Naive B cell (primary cell): ENCODE results near the gene ASPSCR1. TPM values are rescaled to one million over a fixed set of nuclear protein-coding genes. Genes with fewer than 3 reads are reported as not detected.

Experiments used
- ATAC-seq, 2 donors: fragments of 150-1000 bp; cut with Tn5 transposase; 2 replicates each; pipeline ENCODE4 v1.10.0; 2021; ENCODE audit warnings: low read depth in 2 of 2, mild to moderate bottlenecking in 2 of 2, moderate library complexity in 2 of 2
- DNase-seq: peaks from one replicate; pipeline ENCODE4 v3.0.0; 2022
- H3K27ac Mint-ChIP-seq, 6 donors: one replicate each; pipeline ENCODE4 v1.8.0; 2020 to 2022; ENCODE audit warnings: mild to moderate bottlenecking in 6 of 6, mixed read lengths in 6 of 6, moderate library complexity in 5 of 6, inconsistent platforms in 2 of 6
- H3K27me3 Mint-ChIP-seq, 3 donors: one replicate each; pipeline ENCODE4 v1.8.0; 2021 to 2022; ENCODE audit warnings: mixed read lengths in 3 of 3, mild to moderate bottlenecking in 1 of 3
- H3K36me3 Mint-ChIP-seq, 2 donors: one replicate each; pipeline ENCODE4 v1.8.0; 2020 to 2022; ENCODE audit warnings: mixed read lengths in 2 of 2, inconsistent platforms in 1 of 2, mild to moderate bottlenecking in 1 of 2
- H3K4me1 Mint-ChIP-seq, 3 donors: one replicate each; pipeline ENCODE4 v1.8.0; 2020 to 2022; ENCODE audit warnings: mixed read lengths in 3 of 3, inconsistent platforms in 1 of 3, mild to moderate bottlenecking in 1 of 3, moderate library complexity in 1 of 3
- H3K4me3 Mint-ChIP-seq, 8 donors: one replicate each; pipeline ENCODE4 v1.8.0; 2020 to 2022; ENCODE audit warnings: mild to moderate bottlenecking in 8 of 8, mixed read lengths in 8 of 8, moderate library complexity in 8 of 8, inconsistent platforms in 2 of 8
- H3K9me3 Mint-ChIP-seq, 7 donors: one replicate each; pipeline ENCODE4 v1.8.0; 2020 to 2022; ENCODE audit warnings: mixed read lengths in 7 of 7, mild to moderate bottlenecking in 5 of 7, inconsistent platforms in 2 of 7, moderate library complexity in 1 of 7
- polyA plus RNA-seq, 6 donors: library from polyadenylated mRNA; unstranded; fragments of 300-500 nt; fragmentation: Illumina TruSeq; gene quantifications; one replicate each; pipeline ENCODE4 v1.2.3, GENCODE V29; 2021; ENCODE audit warnings: low read depth in 6 of 6

ASPSCR1 gene
- polyA plus RNA-seq, 6 donors from 2014 or later, result 20.2 to 31.0 (median 25.0) TPM

DNA sequence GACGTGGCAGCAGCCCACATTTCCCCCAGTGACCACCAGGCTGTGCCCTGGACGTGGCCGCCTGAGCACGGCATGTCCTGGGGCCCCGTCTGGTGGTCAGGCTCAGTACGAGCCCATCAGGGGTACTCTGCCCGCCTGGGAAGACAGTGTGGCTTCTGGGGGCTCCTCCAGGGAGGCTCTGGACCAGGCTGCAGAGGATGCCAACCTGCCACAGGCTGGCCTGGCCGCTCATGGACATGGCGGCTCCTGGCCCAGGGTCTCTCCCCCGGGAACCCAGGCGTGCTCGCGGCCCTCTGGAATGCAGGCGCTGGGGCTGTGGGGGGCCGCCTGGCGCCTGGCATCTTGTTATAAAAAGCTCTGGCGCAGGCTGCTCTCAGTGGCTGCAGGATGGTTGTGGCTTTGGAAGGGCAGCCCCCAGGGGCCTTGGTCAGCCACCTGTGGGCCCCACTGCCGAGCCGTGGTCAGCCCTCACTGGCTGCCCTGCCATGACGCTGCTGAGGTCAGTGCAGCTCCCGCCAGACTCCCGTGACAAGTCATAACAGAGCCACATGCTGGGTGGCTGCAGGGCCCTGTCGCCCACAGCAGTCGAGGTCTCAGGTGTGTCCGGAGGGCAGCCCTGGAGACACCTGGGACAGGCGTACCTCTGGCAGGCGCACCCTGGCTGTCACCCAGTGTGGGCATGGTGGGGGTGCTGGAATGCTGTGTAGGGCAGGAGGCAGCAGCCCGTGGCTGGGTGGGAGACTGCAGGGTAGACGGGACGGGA, 30.2 kb downstream of the ASPSCR1 start:
- no peak for ATAC-seq
- no peak for DNase-seq
- Mint-ChIP-seq H3K27me3 (no peaks in the 10 kb centered on the region), H3K4me3 (no peak overlapping the region), H3K9me3 (no peaks in the 10 kb centered on the region), H3K27ac (no peak overlapping the region), H3K4me1 (no peaks in the 10 kb centered on the region), H3K36me3 (no peaks in the 10 kb centered on the region)

GRCh38 chr17:82008258-82008940, 31.0 kb downstream of the ASPSCR1 start:
- DNase-seq (no peak), ATAC-seq (no peak)
- H3K4me3 Mint-ChIP-seq, result no peak overlapping the region
- H3K27me3 Mint-ChIP-seq, result no peaks in the 10 kb centered on the region
- no peaks in the 10 kb centered on the region for H3K4me1 Mint-ChIP-seq
- H3K36me3 Mint-ChIP-seq, result no peaks in the 10 kb centered on the region
- H3K27ac Mint-ChIP-seq, result no peak overlapping the region
- H3K9me3 Mint-ChIP-seq, result no peaks in the 10 kb centered on the region

- H3K4me3 Mint-ChIP-seq, result no peak overlapping the region
- H3K27me3 Mint-ChIP-seq, result no peaks in the 10 kb centered on the region
- no peaks in the 10 kb centered on the region for H3K9me3 Mint-ChIP-seq
- DNase-seq, result no peak
- no peak overlapping the region for H3K27ac Mint-ChIP-seq
- ATAC-seq, result no peak
- no peaks in the 10 kb centered on the region for H3K4me1 Mint-ChIP-seq
- H3K36me3 Mint-ChIP-seq, result no peaks in the 10 kb centered on the region
Measured at GRCh38 chr17:82008941-82009405, 31.5 kb downstream of the ASPSCR1 start.

DNA sequence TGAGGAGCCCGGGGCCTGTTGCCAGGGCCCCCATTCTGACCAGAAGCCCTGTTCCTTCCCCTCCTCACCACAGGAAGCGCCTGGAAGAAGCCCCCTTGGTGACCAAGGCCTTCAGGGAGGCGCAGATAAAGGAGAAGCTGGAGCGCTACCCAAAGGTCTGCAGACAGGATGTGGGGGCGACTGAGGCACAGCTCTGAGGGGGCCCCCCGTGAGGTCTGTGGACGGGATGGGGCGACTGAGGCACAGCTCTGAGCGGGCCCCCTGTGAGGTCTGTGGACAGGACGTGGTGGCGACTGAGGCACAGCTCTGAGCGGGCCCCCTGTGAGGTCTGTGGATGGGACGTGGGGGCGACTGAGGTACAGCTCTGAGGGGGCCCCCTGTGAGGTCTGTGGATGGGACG, 32.0 kb downstream of the ASPSCR1 start:
- Mint-ChIP-seq H3K27ac (no peak overlapping the region), H3K9me3 (no peaks in the 10 kb centered on the region), H3K4me3 (no peak overlapping the region), H3K36me3 (no peaks in the 10 kb centered on the region), H3K27me3 (no peaks in the 10 kb centered on the region), H3K4me1 (no peaks in the 10 kb centered on the region)
- ATAC-seq, result no peak
- DNase-seq, result no peak

- Mint-ChIP-seq H3K4me3 (no peak overlapping the region), H3K9me3 (no peaks in the 10 kb centered on the region), H3K4me1 (no peaks in the 10 kb centered on the region), H3K27me3 (no peaks in the 10 kb centered on the region), H3K27ac (no peak overlapping the region), H3K36me3 (no peaks in the 10 kb centered on the region)
- ATAC-seq (no peak), DNase-seq (no peak)
Measured at GRCh38 chr17:82010575-82011525, 33.4 kb downstream of the ASPSCR1 start.

- Mint-ChIP-seq H3K27me3 (no peaks in the 10 kb centered on the region), H3K4me3 (no peak overlapping the region), H3K27ac (no peak overlapping the region), H3K36me3 (no peaks in the 10 kb centered on the region), H3K9me3 (no peaks in the 10 kb centered on the region), H3K4me1 (no peaks in the 10 kb centered on the region)
- DNase-seq, result no peak
- no peak for ATAC-seq
Measured at GRCh38 chr17:82011617-82012187, 34.3 kb downstream of the ASPSCR1 start.

GRCh38 chr17:82012261-82012639, 34.8 kb downstream of the ASPSCR1 start:
- Mint-ChIP-seq H3K4me3 (no peak overlapping the region), H3K36me3 (no peaks in the 10 kb centered on the region), H3K27me3 (no peaks in the 10 kb centered on the region), H3K9me3 (no peaks in the 10 kb centered on the region), H3K27ac (no peak overlapping the region), H3K4me1 (no peaks in the 10 kb centered on the region)
- ATAC-seq, result no peak
- DNase-seq, result no peak

GRCh38 chr17:82012640-82013295, 35.3 kb downstream of the ASPSCR1 start:
- Mint-ChIP-seq H3K27me3 (no peaks in the 10 kb centered on the region), H3K4me3 (no peak overlapping the region), H3K36me3 (no peaks in the 10 kb centered on the region), H3K27ac (no peak overlapping the region), H3K9me3 (no peaks in the 10 kb centered on the region), H3K4me1 (no peaks in the 10 kb centered on the region)
- no peak for ATAC-seq
- no peak for DNase-seq

- H3K4me3 Mint-ChIP-seq, result no peak overlapping the region
- no peak overlapping the region for H3K27ac Mint-ChIP-seq
- H3K9me3 Mint-ChIP-seq, result no peaks in the 10 kb centered on the region
- ATAC-seq (no peak), DNase-seq (no peak)
- no peaks in the 10 kb centered on the region for H3K36me3 Mint-ChIP-seq
- H3K4me1 Mint-ChIP-seq, result no peaks in the 10 kb centered on the region
- no peaks in the 10 kb centered on the region for H3K27me3 Mint-ChIP-seq
Measured at GRCh38 chr17:82013341-82013740, 35.9 kb downstream of the ASPSCR1 start.

- ATAC-seq, result no peak
- H3K27ac Mint-ChIP-seq, result no peak overlapping the region
Measured at GRCh38 chr17:82013772-82014321, 36.4 kb downstream of the ASPSCR1 start.

DNA sequence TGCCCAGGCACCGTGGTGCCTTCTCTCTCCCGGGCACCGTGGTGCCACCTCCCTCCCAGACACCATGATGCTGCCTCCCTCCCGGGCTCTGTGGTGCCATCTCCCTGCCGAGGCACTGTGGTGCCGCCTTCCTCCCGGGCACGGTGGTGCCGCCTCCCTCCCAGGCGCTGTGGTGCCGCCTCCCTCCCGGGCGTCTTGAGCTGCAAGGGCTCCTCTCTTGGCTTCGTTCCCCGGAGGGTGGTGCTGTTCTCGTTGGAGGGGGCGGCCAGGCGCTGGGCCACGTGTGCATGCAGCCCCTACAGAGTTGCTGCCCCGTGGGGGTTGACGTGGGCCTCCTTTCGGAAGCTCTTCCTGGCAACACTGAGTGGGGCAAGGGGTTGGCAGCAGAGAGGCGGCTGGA, 37.0 kb downstream of the ASPSCR1 start:
- ATAC-seq, result no peak
- no peak for DNase-seq
- H3K4me1 Mint-ChIP-seq, result no peaks in the 10 kb centered on the region

More at GRCh38 chr17:82013772-82014321, 36.4 kb downstream of the ASPSCR1 start:
- no peak for DNase-seq
- no peaks in the 10 kb centered on the region for H3K4me1 Mint-ChIP-seq
- no peak overlapping the region for H3K4me3 Mint-ChIP-seq
- H3K9me3 Mint-ChIP-seq, result no peaks in the 10 kb centered on the region
- H3K27me3 Mint-ChIP-seq, result no peaks in the 10 kb centered on the region
- H3K36me3 Mint-ChIP-seq, result no peaks in the 10 kb centered on the region

GRCh38 chr17:82014971-82015310, 37.5 kb downstream of the ASPSCR1 start:
- DNase-seq (no peak), ATAC-seq (no peak)
- H3K4me3 Mint-ChIP-seq, result no peak overlapping the region
- H3K36me3 Mint-ChIP-seq, result no peaks in the 10 kb centered on the region
- H3K4me1 Mint-ChIP-seq, result no peaks in the 10 kb centered on the region
- no peak overlapping the region for H3K27ac Mint-ChIP-seq
- no peaks in the 10 kb centered on the region for H3K9me3 Mint-ChIP-seq
- no peaks in the 10 kb centered on the region for H3K27me3 Mint-ChIP-seq

More for the DNA sequence above, 37.0 kb downstream of the ASPSCR1 start:
- no peak overlapping the region for H3K27ac Mint-ChIP-seq
- H3K27me3 Mint-ChIP-seq, result no peaks in the 10 kb centered on the region
- H3K9me3 Mint-ChIP-seq, result no peaks in the 10 kb centered on the region
- no peak overlapping the region for H3K4me3 Mint-ChIP-seq
- no peaks in the 10 kb centered on the region for H3K36me3 Mint-ChIP-seq
